ENCODE results near the gene CHM. TPM values are rescaled to one million over a fixed set of nuclear protein-coding genes. Genes with fewer than 3 reads are reported as not detected.
"Not testable (repeated sequence)": the region's sequence is repeated elsewhere in the genome, so short reads cannot be mapped to it uniquely, and the experiment has no call there.

Gene CHM
- total RNA-seq, result 36.6 TPM

- intact Hi-C loops (cut with DNase I), result no loop called here
- ATAC-seq (peak; percentile 99), DNase-seq (ENCODE audit: low spot score) (peak; percentile 68)
These were observed at the start of gene CHM for GRCh38 chrX:86047174-86047935. Gene CHM, minus strand, starts transcription at chrX:86047558. Its CDS starts 26 bp downstream, at chrX:86047532.

- intact Hi-C loops (cut with DNase I), result no loop called here
- DNase-seq (ENCODE audit: low spot score), result no peak
- no peak for ATAC-seq
These were observed 31.3 kb upstream of the CHM start for GRCh38 chrX:86078650-86079049.

- intact Hi-C loops (cut with DNase I), result no loop called here
- no peak for DNase-seq (ENCODE audit: low spot score)
These were observed 19.6 kb upstream of the CHM start for GRCh38 chrX:86066998-86067397.

GRCh38 chrX:86061407-86061806 is 14.0 kb upstream of the CHM start:
- DNase-seq (ENCODE audit: low spot score) (no peak), ATAC-seq (no peak)
- intact Hi-C loops (cut with DNase I), result no loop called here

More at GRCh38 chrX:86066998-86067397, 19.6 kb upstream of the CHM start:
- no peak for ATAC-seq

- ATAC-seq, result no peak
- DNase-seq (ENCODE audit: low spot score), result no peak
- intact Hi-C loops (cut with DNase I), result no loop called here
These were observed 4.4 kb upstream of the CHM start for GRCh38 chrX:86051741-86052140.

- ATAC-seq (no peak), DNase-seq (ENCODE audit: low spot score) (no peak)
- intact Hi-C loops (cut with DNase I), result no loop called here
These were observed 550 bp upstream of the CHM start for GRCh38 chrX:86047936-86048280.

GRCh38 chrX:86044216-86044615 is 3.1 kb downstream of the CHM start:
- DNase-seq (ENCODE audit: low spot score) (no peak), ATAC-seq (no peak)
- intact Hi-C loops (cut with DNase I), result no loop called here

- intact Hi-C loops (cut with DNase I), result no loop called here
- ATAC-seq (no peak), DNase-seq (ENCODE audit: low spot score) (no peak)
These were observed 7.5 kb downstream of the CHM start for GRCh38 chrX:86039625-86040568.

- intact Hi-C loops (cut with DNase I), result no loop called here
- ATAC-seq (no peak), DNase-seq (ENCODE audit: low spot score) (no peak)
These were observed 14.0 kb downstream of the CHM start for GRCh38 chrX:86033385-86033784.

GRCh38 chrX:86028681-86029080 is 18.7 kb downstream of the CHM start:
- no peak for DNase-seq (ENCODE audit: low spot score)
- intact Hi-C loops (cut with DNase I), result no loop called here
- no peak for ATAC-seq

GRCh38 chrX:86023811-86024210 is 23.5 kb downstream of the CHM start:
- no peak for DNase-seq (ENCODE audit: low spot score)
- intact Hi-C loops (cut with DNase I), result no loop called here
- ATAC-seq, result no peak

- no peak for DNase-seq (ENCODE audit: low spot score)
- intact Hi-C loops (cut with DNase I), result no loop called here
- no peak for ATAC-seq
These were observed 25.6 kb downstream of the CHM start for GRCh38 chrX:86021652-86022289.

- intact Hi-C loops (cut with DNase I), result loop anchor here (5.0 kb wide), 1 partner anchor 671 kb away; no protein-coding TSS in a partner anchor
- no peak for ATAC-seq
- DNase-seq (ENCODE audit: low spot score), result no peak
These were observed 31.2 kb downstream of the CHM start for GRCh38 chrX:86016139-86016538.

GRCh38 chrX:86014959-86015358 is 32.4 kb downstream of the CHM start:
- ATAC-seq; DNase-seq (ENCODE audit: low spot score): not testable (repeated sequence)
- intact Hi-C loops (cut with DNase I), result loop anchor here (5.0 kb wide), 1 partner anchor 672 kb away; no protein-coding TSS in a partner anchor

GRCh38 chrX:86014421-86014820 is 32.9 kb downstream of the CHM start:
- DNase-seq (ENCODE audit: low spot score) (no peak), ATAC-seq (no peak)
- intact Hi-C loops (cut with DNase I), result no loop called here

GRCh38 chrX:86013792-86014191 is 33.6 kb downstream of the CHM start:
- ATAC-seq (no peak), DNase-seq (ENCODE audit: low spot score) (no peak)
- intact Hi-C loops (cut with DNase I), result no loop called here

GRCh38 chrX:86012188-86012587 is 35.2 kb downstream of the CHM start:
- ATAC-seq (no peak), DNase-seq (ENCODE audit: low spot score) (no peak)
- intact Hi-C loops (cut with DNase I), result no loop called here

GRCh38 chrX:86009803-86010202 is 37.6 kb downstream of the CHM start:
- DNase-seq (ENCODE audit: low spot score); intact Hi-C loops (cut with DNase I); ATAC-seq: not testable (repeated sequence)

- intact Hi-C loops (cut with DNase I); DNase-seq (ENCODE audit: low spot score); ATAC-seq: not testable (repeated sequence)
These were observed 39.5 kb downstream of the CHM start for GRCh38 chrX:86007891-86008290.
